Aorta (tissue), 5 donors: ENCODE data around the gene KCTD10. TPM values are rescaled to one million over a fixed set of nuclear protein-coding genes. Genes with fewer than 3 reads are reported as not detected.
"Not testable (repeated sequence)": the region's sequence is repeated elsewhere in the genome, so short reads cannot be mapped to it uniquely, and the experiment has no call there.

Experiments used
- ATAC-seq: fragments of 200-7000 bp; cut with Tn5 transposase; one replicate; pipeline ENCODE4 v1.9.1; 2022; ENCODE audit warnings: moderate library complexity; ENCODE audit not compliant: low FRiP score
- DNase-seq, 2 donors: peaks; one replicate each; pipeline ENCODE4 v3.0.0-alpha.2; 2020
- H3K27ac ChIP-seq, 2 donors: one replicate each; pipeline ENCODE4 v1.5.1; 2013; ENCODE audit warnings: low read length in 2 of 2, mild to moderate bottlenecking in 2 of 2, moderate library complexity in 2 of 2, control low read depth in 1 of 2, inconsistent platforms in 1 of 2, low read depth in 1 of 2
- H3K27me3 ChIP-seq, 2 donors: one replicate each; pipeline ENCODE4 v1.6.1; 2013; ENCODE audit warnings: control low read depth in 1 of 2, low read length in 1 of 2, mild to moderate bottlenecking in 1 of 2, moderate library complexity in 1 of 2; ENCODE audit not compliant: insufficient read depth in 2 of 2, control insufficient read depth in 1 of 2
- H3K36me3 ChIP-seq, 2 donors: one replicate each; pipeline ENCODE4 v1.6.1; 2013; ENCODE audit warnings: control low read depth in 1 of 2, low read length in 1 of 2, mild to moderate bottlenecking in 1 of 2; ENCODE audit not compliant: insufficient read depth in 2 of 2, control insufficient read depth in 1 of 2
- H3K4me1 ChIP-seq, 2 donors: one replicate each; pipeline ENCODE4 v1.6.1; 2013; ENCODE audit warnings: low read length in 2 of 2, control low read depth in 1 of 2, mild to moderate bottlenecking in 1 of 2, moderate library complexity in 1 of 2; ENCODE audit not compliant: insufficient read depth in 2 of 2, control insufficient read depth in 1 of 2
- H3K4me3 ChIP-seq, 2 donors: one replicate each; pipeline ENCODE4 v1.5.1; 2013; ENCODE audit warnings: low read length in 2 of 2, control low read depth in 1 of 2, mild to moderate bottlenecking in 1 of 2
- H3K9me3 ChIP-seq: one replicate; pipeline ENCODE4 v1.6.1; 2013; ENCODE audit warnings: mild to moderate bottlenecking, low read length; ENCODE audit not compliant: control insufficient read depth
- WGBS, 2 donors: extraction: QIAGEN DNeasy Blood & Tissue Kit; methylation state at CpG; one replicate each; pipeline ENCODE4 v1.1.7; 2013; 5-methylcytosine and 5-hydroxymethylcytosine counted together
- intact Hi-C, 2 donors: fragments of 100-400 bp; cut with DNase I; formaldehyde crosslinking; loops; one replicate each; pipeline versions ENCODE4 v1.14.2 to v1.15.0; 2022
- polyA plus RNA-seq, 2 donors: library from polyadenylated mRNA; stranded (reverse); fragments of 200-250 nt; gene quantifications; one replicate each; pipeline ENCODE4 v1.2.3, GENCODE V29; 2013
- total RNA-seq, 2 donors: library from RNA; stranded (reverse); fragmentation: NEBNext Ultra II Directional; extraction: Animal tissue kit (Norgen Biotek cat#: 25700); gene quantifications; one replicate each; pipeline ENCODE4 v1.2.1, GENCODE V29; 2021
- donor health status: healthy with polysubstance abuse.
- donor health status: Bipolar disorder and iron deficiency.
- donor health status: DM: no; HTN: no; CAD: no.
- donor health status: DM: no; HTN: no; CAD: no.
- donor health status: DM: yes; HTN: yes; CAD: no.

Gene KCTD10
- total and polyA plus RNA-seq, 4 donors: 79.7 to 199 (median 164) TPM

DNA sequence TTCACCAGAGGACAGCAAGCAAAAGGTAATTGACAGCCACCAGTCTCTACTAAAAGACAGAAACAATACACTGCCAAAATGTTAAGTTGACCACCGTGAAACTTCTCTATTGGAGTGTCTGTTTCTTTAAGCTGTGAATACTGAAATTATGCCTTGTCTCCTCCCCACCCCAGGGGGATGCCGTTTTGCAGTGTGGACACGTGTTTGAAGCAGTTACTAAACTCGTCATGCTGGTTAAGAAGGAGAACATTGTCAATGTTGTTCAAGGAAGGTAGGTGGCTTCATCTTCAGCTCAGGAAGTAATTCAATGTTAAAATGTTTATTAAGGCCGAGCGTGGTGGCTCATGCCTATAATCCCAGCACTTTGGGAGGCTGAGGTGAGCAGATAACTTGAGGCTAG lies 32.8 kb downstream of the KCTD10 start:
- H3K4me1 ChIP-seq: no peaks in the 10 kb centered on the region
- H3K36me3 ChIP-seq: no peaks in the 10 kb centered on the region
- no peak overlapping the region for H3K27ac ChIP-seq
- H3K27me3 ChIP-seq: no peaks in the 10 kb centered on the region
- intact Hi-C loops: no loop called here
- DNase-seq: no peak
- ATAC-seq: no peak
- no peak overlapping the region for H3K4me3 ChIP-seq
- 51 to 54% methylated on average over 6 of the region's 6 CpGs for WGBS, 2 donors
- no peaks in the 10 kb centered on the region for H3K9me3 ChIP-seq

DNA sequence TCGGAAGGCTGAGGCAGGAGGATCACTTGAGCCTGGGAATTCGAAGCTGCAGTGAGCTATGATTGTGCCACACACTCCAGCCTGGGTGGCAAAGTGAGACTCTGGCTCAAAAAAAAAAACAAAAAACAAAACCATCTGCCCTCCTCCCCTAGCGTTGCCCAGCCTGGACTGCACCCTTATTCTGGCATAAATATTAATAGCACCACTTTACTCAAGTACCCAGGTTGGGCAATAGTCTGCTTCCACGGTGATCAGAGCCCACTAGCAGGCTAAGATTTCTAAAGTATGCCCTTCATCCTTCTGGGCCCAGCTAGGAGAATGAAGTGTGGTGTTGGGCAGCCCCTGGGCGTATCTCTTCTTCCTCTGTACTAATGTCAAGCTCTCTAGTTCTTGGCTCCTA lies 33.3 kb downstream of the KCTD10 start:
- Histone ChIP-seq H3K27me3 (no peaks in the 10 kb centered on the region), H3K27ac (no peak overlapping the region), H3K9me3 (no peaks in the 10 kb centered on the region), H3K4me3 (no peak overlapping the region), H3K36me3 (no peaks in the 10 kb centered on the region), H3K4me1 (no peaks in the 10 kb centered on the region)
- DNase-seq (no peak), ATAC-seq (no peak)
- intact Hi-C loops: no loop called here
- WGBS, 2 donors: 49 to 62% methylated on average over 5 of the region's 5 CpGs

DNA sequence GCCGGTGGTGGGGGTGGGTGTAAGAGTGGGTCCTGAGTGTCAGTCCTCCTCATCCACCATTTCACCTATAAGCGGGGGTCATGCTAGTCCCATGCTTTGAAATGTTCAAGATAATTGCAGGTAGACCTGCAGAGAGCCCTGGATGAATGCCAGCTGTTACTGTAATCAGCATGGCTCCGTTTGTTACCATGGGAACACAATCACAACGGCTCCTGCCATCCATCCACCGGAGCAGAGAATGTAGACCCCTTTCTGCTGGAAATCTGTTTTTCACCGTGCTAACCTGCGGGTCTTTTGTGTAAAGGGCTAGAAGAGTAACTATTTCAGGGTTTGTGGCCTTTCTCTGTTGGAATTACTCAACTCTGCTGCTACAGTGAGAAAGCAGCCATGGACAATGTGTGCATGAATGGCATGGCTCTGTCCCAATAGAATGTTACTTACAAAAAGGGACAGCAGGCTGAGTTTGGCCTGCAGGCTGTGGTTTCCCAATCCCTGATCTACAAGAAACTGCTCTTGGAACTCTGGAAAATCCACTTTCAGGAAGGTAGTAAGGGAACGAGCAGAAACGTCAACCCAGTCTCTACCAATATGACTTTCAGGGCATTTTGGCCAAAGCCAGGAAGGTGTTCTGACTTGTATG lies 36.1 kb downstream of the KCTD10 start:
- H3K4me1 ChIP-seq: no peaks in the 10 kb centered on the region
- no peaks in the 10 kb centered on the region for H3K9me3 ChIP-seq
- ATAC-seq: no peak
- H3K27ac ChIP-seq: no peak overlapping the region
- H3K27me3 ChIP-seq: no peaks in the 10 kb centered on the region
- no peak overlapping the region for H3K4me3 ChIP-seq
- H3K36me3 ChIP-seq: no peaks in the 10 kb centered on the region
- WGBS, 2 donors: 60 to 63% methylated on average over 9 of the region's 9 CpGs
- DNase-seq: no peak
- intact Hi-C loops: no loop called here

DNA sequence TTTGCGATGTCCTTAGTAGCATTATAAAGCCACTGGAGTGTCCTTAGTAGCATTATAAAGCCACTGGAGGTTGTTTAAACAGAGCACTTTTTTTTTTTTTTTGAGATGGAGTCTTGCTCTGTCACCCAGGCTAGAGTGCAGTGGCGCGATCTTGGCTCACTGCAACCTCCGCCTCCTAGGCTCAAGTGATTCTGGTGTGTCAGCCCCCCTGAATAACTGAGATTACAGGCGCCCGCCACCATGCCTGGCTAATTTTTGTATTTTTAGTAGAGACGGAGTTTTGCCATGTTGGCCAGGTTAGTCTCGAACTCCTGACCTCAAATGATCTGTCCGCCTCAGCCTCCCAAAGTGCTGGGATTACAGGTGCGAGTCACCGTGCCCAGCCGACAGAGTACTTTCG lies 37.1 kb downstream of the KCTD10 start:
- DNase-seq, H3K36me3 ChIP-seq, intact Hi-C loops, ATAC-seq, H3K27me3 ChIP-seq, H3K4me1 ChIP-seq, H3K4me3 ChIP-seq, H3K27ac ChIP-seq, H3K9me3 ChIP-seq: not testable (repeated sequence)
- WGBS, 2 donors: 92 to 95% methylated on average over 13 of the region's 13 CpGs

DNA sequence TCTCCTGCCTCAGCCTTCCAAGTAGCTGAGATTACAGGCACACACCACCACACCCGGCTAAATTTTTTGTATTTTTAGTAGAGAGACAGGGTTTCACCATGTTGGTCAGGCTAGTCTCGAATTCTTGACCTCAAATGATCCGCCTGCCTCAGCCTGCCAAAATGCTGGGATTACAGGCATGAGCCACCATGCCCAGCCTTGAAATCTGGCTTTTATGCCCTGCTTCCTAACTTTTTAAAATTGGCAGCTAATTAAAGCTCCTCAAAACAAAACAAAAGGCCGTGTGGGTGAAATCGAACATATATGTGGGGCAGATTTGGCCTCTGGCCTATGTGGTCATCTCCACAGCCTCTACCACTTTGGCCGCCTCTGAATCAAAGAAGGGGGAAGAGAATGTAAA lies 37.9 kb downstream of the KCTD10 start:
- 43 to 46% methylated on average over 6 of the region's 6 CpGs for WGBS, 2 donors
- ATAC-seq (no peak), DNase-seq (no peak)
- Histone ChIP-seq H3K9me3 (no peaks in the 10 kb centered on the region), H3K27ac (no peak overlapping the region), H3K27me3 (no peaks in the 10 kb centered on the region), H3K4me3 (no peak overlapping the region), H3K4me1 (no peaks in the 10 kb centered on the region), H3K36me3 (no peaks in the 10 kb centered on the region)
- intact Hi-C loops: no loop called here

DNA sequence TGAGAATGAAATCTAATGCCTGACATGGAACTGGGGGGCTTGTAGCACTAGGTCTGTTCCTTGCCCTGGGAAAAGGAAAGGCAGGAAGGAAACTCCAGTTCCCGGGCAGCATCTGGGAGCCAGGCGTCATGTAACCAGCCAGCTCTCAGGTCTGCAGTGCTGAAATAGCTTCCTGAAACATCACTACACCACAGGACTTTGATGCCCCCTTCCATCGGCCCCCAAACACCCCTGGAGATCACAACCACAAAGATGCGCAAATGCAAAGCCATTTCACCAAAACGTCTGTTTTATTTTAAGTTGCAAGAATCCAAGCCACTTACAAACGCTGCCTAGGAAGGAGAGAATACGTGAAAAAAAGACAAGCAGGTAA lies 40.9 kb downstream of the KCTD10 start:
- ATAC-seq: no peak
- no peak overlapping the region for H3K4me3 ChIP-seq
- no peaks in the 10 kb centered on the region for H3K4me1 ChIP-seq
- no peak overlapping the region for H3K27ac ChIP-seq
- intact Hi-C loops: no loop called here
- H3K36me3 ChIP-seq: no peaks in the 10 kb centered on the region
- no peaks in the 10 kb centered on the region for H3K27me3 ChIP-seq
- 67 to 75% methylated on average over 7 of the region's 7 CpGs for WGBS, 2 donors
- DNase-seq: no peak
- no peaks in the 10 kb centered on the region for H3K9me3 ChIP-seq

DNA sequence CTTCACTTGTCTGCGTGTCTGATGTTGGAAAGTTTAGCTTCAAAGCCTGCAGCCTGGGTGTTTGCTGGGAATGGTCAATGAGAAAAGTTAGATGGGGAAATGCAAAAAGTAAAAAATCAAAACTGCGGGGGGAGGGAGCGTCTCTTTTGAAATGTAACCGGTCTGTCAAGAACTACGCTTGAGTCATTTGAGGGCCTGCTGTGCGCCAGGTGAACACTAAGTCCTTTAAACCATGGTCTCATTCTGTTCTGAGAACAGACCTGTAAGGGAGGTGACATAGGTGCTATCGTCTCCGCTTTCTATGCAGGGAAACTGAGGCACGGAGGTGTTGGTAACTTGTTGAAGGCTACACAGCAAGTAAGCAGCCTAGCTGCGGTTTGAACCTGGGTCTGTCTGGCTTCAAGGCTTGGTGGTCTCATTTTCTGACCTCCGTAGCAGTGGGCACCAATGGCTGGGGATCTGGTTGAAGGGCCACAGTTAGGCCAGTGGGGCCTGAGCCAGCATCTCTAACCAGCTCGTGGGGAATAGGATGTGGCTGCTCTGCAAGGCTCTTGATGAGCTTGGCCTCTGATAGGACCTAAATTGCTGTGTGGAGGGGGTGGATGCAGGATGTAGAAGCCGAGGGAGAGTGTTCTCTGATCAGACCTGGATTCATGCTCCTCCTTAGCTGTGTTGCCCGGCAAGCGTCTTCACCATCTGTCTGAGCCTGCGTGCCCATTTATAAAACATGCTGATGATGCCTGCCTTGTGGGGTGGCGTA lies 41.5 kb downstream of the KCTD10 start:
- no peak for ATAC-seq
- no peaks in the 10 kb centered on the region for H3K4me1 ChIP-seq
- intact Hi-C loops: no loop called here

DNA sequence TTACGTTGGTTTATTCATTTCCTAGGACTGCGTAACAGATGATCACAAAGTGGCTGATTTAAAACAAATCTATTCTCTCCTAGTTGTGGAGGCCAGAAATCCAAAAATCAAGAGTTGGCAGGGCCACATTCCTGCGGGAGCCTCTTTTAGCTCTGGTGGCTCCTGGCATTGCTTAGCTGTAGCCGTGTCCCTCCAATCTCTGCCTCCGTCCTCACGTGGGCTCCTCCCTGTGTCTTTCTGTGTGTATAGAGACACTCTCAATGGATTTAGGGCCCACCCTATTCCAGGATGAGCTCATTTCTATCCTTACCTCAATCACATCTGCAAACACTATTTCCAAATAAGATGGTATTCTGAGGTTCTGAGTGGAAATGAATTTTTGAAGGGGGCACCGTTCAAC lies 42.5 kb downstream of the KCTD10 start:
- 77 to 80% methylated on average over 7 of the region's 7 CpGs for WGBS, 2 donors
- Histone ChIP-seq H3K4me1 (no peaks in the 10 kb centered on the region), H3K36me3 (no peaks in the 10 kb centered on the region), H3K27ac (no peak overlapping the region), H3K4me3 (no peak overlapping the region), H3K27me3 (no peaks in the 10 kb centered on the region), H3K9me3 (no peaks in the 10 kb centered on the region)
- no peak for ATAC-seq
- intact Hi-C loops: no loop called here
- no peak for DNase-seq

More for the DNA sequence above, 41.5 kb downstream of the KCTD10 start:
- no peaks in the 10 kb centered on the region for H3K9me3 ChIP-seq
- no peak overlapping the region for H3K27ac ChIP-seq
- H3K27me3 ChIP-seq: no peaks in the 10 kb centered on the region
- H3K36me3 ChIP-seq: no peaks in the 10 kb centered on the region
- no peak overlapping the region for H3K4me3 ChIP-seq
- no peak for DNase-seq
- 76 to 80% methylated on average over 17 of the region's 17 CpGs for whole genome bisulfite sequencing, 2 donors

DNA sequence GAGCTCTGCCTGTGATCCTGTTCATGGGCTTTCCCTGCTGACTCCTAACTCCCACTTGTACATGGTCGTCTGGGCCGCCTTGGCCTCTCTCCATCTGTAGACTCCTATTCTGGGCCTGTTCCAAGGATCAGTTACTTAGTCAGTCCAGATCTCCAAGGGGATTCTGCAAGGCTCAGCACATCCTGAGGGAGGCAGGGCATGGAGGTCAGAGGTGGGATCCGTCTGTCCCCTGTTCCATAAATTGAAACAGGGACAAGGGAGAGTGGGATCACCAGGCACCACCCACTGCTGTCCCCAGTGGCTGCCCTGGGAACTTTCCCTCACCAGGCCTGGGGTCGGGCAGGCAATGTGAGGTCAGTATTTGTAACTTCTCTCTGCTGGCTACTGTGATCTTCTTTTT lies 43.5 kb downstream of the KCTD10 start:
- ATAC-seq: no peak
- DNase-seq: no peak
- Histone ChIP-seq H3K9me3 (no peaks in the 10 kb centered on the region), H3K36me3 (no peaks in the 10 kb centered on the region), H3K27ac (no peak overlapping the region), H3K27me3 (no peaks in the 10 kb centered on the region), H3K4me1 (no peaks in the 10 kb centered on the region), H3K4me3 (no peak overlapping the region)
- WGBS, 2 donors: 67 to 71% methylated on average over 4 of the region's 4 CpGs
- intact Hi-C loops: loop anchor here in 1 of 2 donors (2.0 kb wide), 1 partner anchor 43 kb away; the partner anchor contains the start of genes KCTD10 and UBE3B
